ENCODE data around the gene B4GALT4.
"Not testable (repeated sequence)": the region's sequence is repeated elsewhere in the genome, so short reads cannot be mapped to it uniquely, and the experiment has no call there.

The B4GALT4 gene

GRCh38 chr3:119170821-119171220, 69.9 kb downstream of the B4GALT4 start:
- ATAC-seq (ENCODE audit: low read depth) (no peak), DNase-seq (ENCODE audit: low spot score in 2 of 2) (no peak)
- no peak overlapping the region for H3K27ac Mint-ChIP-seq
- H3K9me3 Mint-ChIP-seq, result peaks cover 1% of the 10 kb centered on the region
- no peaks in the 10 kb centered on the region for H3K4me1 Mint-ChIP-seq
- H3K4me3 Mint-ChIP-seq, result no peak overlapping the region
- no peaks in the 10 kb centered on the region for H3K36me3 Mint-ChIP-seq
- H3K27me3 Mint-ChIP-seq, result peaks cover 4% of the 10 kb centered on the region

GRCh38 chr3:119164745-119165144, 75.9 kb downstream of the B4GALT4 start:
- H3K27ac Mint-ChIP-seq; H3K4me3 Mint-ChIP-seq; H3K36me3 Mint-ChIP-seq; ATAC-seq (ENCODE audit: low read depth); H3K9me3 Mint-ChIP-seq; H3K4me1 Mint-ChIP-seq; DNase-seq (ENCODE audit: low spot score in 2 of 2): not testable (repeated sequence)
- H3K27me3 Mint-ChIP-seq, result peaks cover 12% of the 10 kb centered on the region
